HG02870 (cell line): ENCODE data around the gene ANXA2R.

Experiments used
- ATAC-seq: cut with Tn5 transposase; IDR thresholded peaks from one replicate; pipeline ENCODE4 v1.9.1; 2021; ENCODE audit warnings: mild to moderate bottlenecking, moderate library complexity; ENCODE audit not compliant: unreplicated experiment

The ANXA2R gene

GRCh38 chr5:43006424-43007202 is 33.5 kb downstream of the ANXA2R start:
- no peak for ATAC-seq

- ATAC-seq, result no peak
Observed at GRCh38 chr5:43005031-43005430, 35.1 kb downstream of the ANXA2R start.

- no peak for ATAC-seq
Observed at GRCh38 chr5:43001748-43002147, 38.4 kb downstream of the ANXA2R start.

GRCh38 chr5:43000914-43001313 is 39.2 kb downstream of the ANXA2R start:
- ATAC-seq, result no peak

GRCh38 chr5:43000111-43000840 is 39.8 kb downstream of the ANXA2R start:
- no peak for ATAC-seq

GRCh38 chr5:42995360-42995751 is 44.8 kb downstream of the ANXA2R start:
- ATAC-seq, result no peak

GRCh38 chr5:42994555-42995359 is 45.4 kb downstream of the ANXA2R start:
- peak; percentile 48 for ATAC-seq

- ATAC-seq, result no peak
Observed at GRCh38 chr5:42994246-42994554, 45.9 kb downstream of the ANXA2R start.

- no peak for ATAC-seq
Observed at GRCh38 chr5:42993516-42994245, 46.4 kb downstream of the ANXA2R start.

GRCh38 chr5:42992088-42992879 is 47.8 kb downstream of the ANXA2R start:
- peak; percentile 39 for ATAC-seq

- peak; percentile 29 for ATAC-seq
Observed at GRCh38 chr5:42991404-42992087, 48.6 kb downstream of the ANXA2R start.

- no peak for ATAC-seq
Observed at GRCh38 chr5:42990892-42991291, 49.2 kb downstream of the ANXA2R start.
